H1 (cell line): ENCODE measurements around the gene NDUFV1. TPM values are rescaled to one million over a fixed set of nuclear protein-coding genes. Genes with fewer than 3 reads are reported as not detected.

ENCODE experiments used
- CHD2 ChIP-seq: IDR thresholded peaks from 2 replicates; pipeline ENCODE4 v1.6.1; 2012; ENCODE audit warnings: low read length, improper control_type of control experiment
- polyA plus RNA-seq, 7 experiments: library from polyadenylated mRNA; depleted of rRNA in 3 of 7; stranded (reverse) in 5 of 7; unstranded in 2 of 7; fragments of >200 nt in 5 of 7; fragments of 200-250 nt in 2 of 7; gene quantifications; 1 replicate in 5 of 7; 2 replicates in 1 of 7; 4 replicates in 1 of 7; pipeline versions ENCODE4 v1.2.1 to v1.2.3, GENCODE V29; 2011 to 2013; ENCODE audit warnings: missing spikeins in 2 of 7, mixed read lengths in 2 of 7
- total RNA-seq: library from RNA; stranded (reverse); fragmentation: NEBNext Ultra II Directional; extraction: Animal tissue kit (Norgen Biotek cat#: 25700); gene quantifications from 2 replicates; pipeline ENCODE4 v1.2.1, GENCODE V29; 2021

Gene NDUFV1
- total and polyA plus RNA-seq, 2 of the 8 experiments (the other 6 are each of a cell fraction or from before 2014, with no cell fraction given) = 125 to 131 TPM

GRCh38 chr11:67634366-67635230 is 27.9 kb downstream of the NDUFV1 start (continued):
- TF ChIP-seq CHD2 = no peak
